GM23338 (cell line): ENCODE data around the gene PRMT7. TPM values are rescaled to one million over a fixed set of nuclear protein-coding genes. Genes with fewer than 3 reads are reported as not detected.

Experiments used
- ATAC-seq: fragments of 200-7000 bp; cut with Tn5 transposase; 3 replicates; pipeline ENCODE4 v1.9.1; 2020
- DNase-seq: peaks from one replicate; pipeline ENCODE4 v3.0.0-alpha.2; 2015; ENCODE audit warnings: low spot score
- H2AFZ ChIP-seq: fragments of 200-600 bp; sonication (generic); 2 replicates; pipeline ENCODE4 v1.8.0; 2016; ENCODE audit warnings: antibody characterized with exemption, mild to moderate bottlenecking, moderate library complexity
- H3F3A ChIP-seq: fragments of 200-600 bp; sonication (generic); replicated peaks from 2 replicates; pipeline ENCODE4 v1.8.0; 2017; ENCODE audit warnings: antibody characterized with exemption, mixed run types, low read depth
- H3K27ac ChIP-seq: fragments of 200-600 bp; sonication (generic); 2 replicates; pipeline ENCODE4 v1.6.1; 2016; ENCODE audit warnings: low read depth
- H3K27me3 ChIP-seq: fragments of 200-600 bp; sonication (generic); 2 replicates; pipeline ENCODE4 v1.8.0; 2016; ENCODE audit warnings: mild to moderate bottlenecking, mixed run types, moderate library complexity; ENCODE audit not compliant: insufficient read depth
- H3K36me3 ChIP-seq: fragments of 200-600 bp; sonication (generic); 2 replicates; pipeline ENCODE4 v1.8.0; 2016; ENCODE audit warnings: mild to moderate bottlenecking; ENCODE audit not compliant: insufficient read depth
- H3K4me1 ChIP-seq: fragments of 200-600 bp; sonication (generic); 2 replicates; pipeline ENCODE4 v1.8.0; 2016; ENCODE audit warnings: mild to moderate bottlenecking, moderate library complexity; ENCODE audit not compliant: insufficient read depth
- H3K4me2 ChIP-seq: fragments of 200-600 bp; sonication (generic); 2 replicates; pipeline ENCODE4 v1.7.1; 2017; ENCODE audit warnings: mixed run types
- H3K4me3 ChIP-seq: fragments of 200-600 bp; sonication (generic); 2 replicates; pipeline ENCODE4 v1.6.1; 2016; ENCODE audit warnings: mixed run types
- H3K79me2 ChIP-seq: fragments of 200-600 bp; sonication (generic); replicated peaks from 2 replicates; pipeline ENCODE4 v1.8.0; 2017; ENCODE audit warnings: mild to moderate bottlenecking; ENCODE audit not compliant: insufficient read depth
- H3K9me2 ChIP-seq: fragments of 200-600 bp; sonication (generic); 2 replicates; pipeline ENCODE4 v1.8.0; 2017; ENCODE audit not compliant: insufficient read depth
- H4K20me1 ChIP-seq: fragments of 200-600 bp; sonication (generic); replicated peaks from 2 replicates; pipeline ENCODE4 v1.8.0; 2017; ENCODE audit warnings: mild to moderate bottlenecking; ENCODE audit not compliant: insufficient read depth
- H3K27ac Mint-ChIP-seq: 2 replicates; pipeline ENCODE4 v1.8.0; 2020; ENCODE audit warnings: inconsistent platforms, mild to moderate bottlenecking, moderate library complexity, mixed read lengths
- H3K27me3 Mint-ChIP-seq: 3 replicates; pipeline ENCODE4 v1.8.0; 2022; ENCODE audit warnings: low read depth, mild to moderate bottlenecking, moderate library complexity, mixed read lengths, inconsistent platforms; ENCODE audit not compliant: insufficient read depth, poor library complexity
- H3K36me3 Mint-ChIP-seq: 3 replicates; pipeline ENCODE4 v1.8.0; 2021; ENCODE audit warnings: low read depth, mild to moderate bottlenecking, inconsistent platforms, moderate library complexity, mixed read lengths
- H3K4me1 Mint-ChIP-seq: 3 replicates; pipeline ENCODE4 v1.8.0; 2020; ENCODE audit warnings: mild to moderate bottlenecking, inconsistent platforms, mixed read lengths
- H3K4me3 Mint-ChIP-seq: 3 replicates; pipeline ENCODE4 v1.8.0; 2021; ENCODE audit warnings: moderate library complexity, mild to moderate bottlenecking, inconsistent platforms, mixed read lengths
- H3K9me3 Mint-ChIP-seq: 3 replicates; pipeline ENCODE4 v1.8.0; 2020; ENCODE audit warnings: moderate library complexity, mild to moderate bottlenecking, inconsistent platforms, mixed read lengths
- CREB1 ChIP-seq: fragments of 250-450 bp; sonication (Bioruptor Pico); IDR thresholded peaks from 2 replicates; pipeline ENCODE4 v1.5.0; 2020; ENCODE audit warnings: low read depth, mild to moderate bottlenecking, moderate library complexity
- EZH2 ChIP-seq: fragments of 200-600 bp; sonication (generic); IDR thresholded peaks from one replicate; pipeline ENCODE4 v1.8.0; 2017; ENCODE audit warnings: antibody characterized with exemption, mild to moderate bottlenecking, low read depth; ENCODE audit not compliant: unreplicated experiment
- JUNB ChIP-seq: IDR thresholded peaks from one replicate; pipeline ENCODE4 v1.6.1; 2016; ENCODE audit warnings: antibody characterized with exemption; ENCODE audit not compliant: unreplicated experiment
- NANOG ChIP-seq: IDR thresholded peaks from 2 replicates; pipeline ENCODE4 v1.6.1; 2016; ENCODE audit warnings: antibody characterized with exemption, borderline replicate concordance
- POLR2AphosphoS5 ChIP-seq: IDR thresholded peaks from 2 replicates; pipeline ENCODE4 v1.6.1; 2016; ENCODE audit warnings: antibody characterized with exemption, low read depth
- STAT1 ChIP-seq: IDR thresholded peaks from one replicate; pipeline ENCODE4 v1.6.1; 2016; ENCODE audit warnings: antibody characterized with exemption; ENCODE audit not compliant: unreplicated experiment
- ZNF114 ChIP-seq: fragments of 250-450 bp; sonication (Bioruptor Pico); IDR thresholded peaks from 2 replicates; pipeline ENCODE4 v1.5.0; 2020; ENCODE audit warnings: mild to moderate bottlenecking, moderate library complexity
- ZNF331 ChIP-seq: fragments of 250-450 bp; sonication (Bioruptor Pico); IDR thresholded peaks from 2 replicates; pipeline ENCODE4 v1.5.0; 2020; ENCODE audit warnings: low read depth, mild to moderate bottlenecking, moderate library complexity
- polyA plus RNA-seq: library from polyadenylated mRNA; unstranded; fragments of >200 nt; fragmentation: Nextera tagmentation; extraction: Ambion mirVana; gene quantifications from 2 replicates; pipeline ENCODE4 v1.2.1, GENCODE V29; 2016
- total RNA-seq: library from RNA; depleted of rRNA; stranded (reverse); fragments of >200 nt; shearing (Covaris generic); gene quantifications from 2 replicates; pipeline ENCODE4 v1.2.3, GENCODE V29; 2014
- TF ChIP-seq, protein P1 (sequence below), 2 experiments: fragments of 200-600 bp in 1 of 2; sonication (generic) in 1 of 2; conservative IDR thresholded peaks; 2 replicates each; pipeline versions ENCODE4 v1.5.1 to v1.6.1; 2016 to 2017; ENCODE audit warnings: antibody characterized with exemption in 2 of 2, low read depth in 2 of 2, mild to moderate bottlenecking in 2 of 2, moderate library complexity in 1 of 2
- TF ChIP-seq, protein P2 (sequence below): fragments of 250-450 bp; sonication (Bioruptor Pico); IDR thresholded peaks from 2 replicates; pipeline ENCODE4 v1.5.0; 2020; ENCODE audit warnings: mild to moderate bottlenecking, moderate library complexity
- TF ChIP-seq, protein P3 (sequence below): IDR thresholded peaks from one replicate; pipeline ENCODE4 v1.6.1; 2018; ENCODE audit warnings: antibody characterized with exemption; ENCODE audit not compliant: unreplicated experiment
- TF ChIP-seq, protein P4 (sequence below): IDR thresholded peaks from 2 replicates; pipeline ENCODE4 v1.6.1; 2016; ENCODE audit warnings: antibody characterized with exemption

The PRMT7 gene
- total and polyA plus RNA-seq, 2 experiments from 2014 or later, result 20.2 to 65.3 TPM

DNA sequence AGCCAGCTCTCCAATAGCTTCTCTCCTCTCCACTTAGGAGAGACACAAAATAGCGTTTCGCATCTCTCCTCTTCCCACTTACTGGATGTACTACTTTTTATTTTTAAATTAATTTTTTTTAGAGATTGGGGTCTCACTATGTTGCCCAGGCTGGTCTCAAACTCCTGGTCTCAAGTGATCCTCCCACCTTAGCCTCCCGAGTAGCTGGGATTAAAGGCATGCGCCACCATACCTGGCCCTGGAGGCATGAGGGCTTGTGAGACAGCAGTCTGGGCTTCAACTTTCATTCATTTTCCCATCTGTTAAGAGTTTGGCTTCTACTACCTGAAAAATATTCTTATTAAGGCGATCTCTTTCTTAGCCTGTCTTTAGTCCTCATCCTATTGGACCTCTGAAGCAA lies 18.4 kb upstream of the PRMT7 start:
- H3K27ac Mint-ChIP-seq, result no peak overlapping the region

More for the DNA sequence above, 18.4 kb upstream of the PRMT7 start:
- H3K9me3 Mint-ChIP-seq, result no peaks in the 10 kb centered on the region
- H3K4me1 Mint-ChIP-seq, result peaks cover 10% of the 10 kb centered on the region
- H3K36me3 Mint-ChIP-seq, result peaks cover 30% of the 10 kb centered on the region
- Histone ChIP-seq H3K79me2 (no peaks in the 10 kb centered on the region), H3K27ac (no peak overlapping the region), H3K9me2 (no peaks in the 10 kb centered on the region), H3K4me2 (no peak overlapping the region), H3K4me1 (no peaks in the 10 kb centered on the region), H3K27me3 (no peaks in the 10 kb centered on the region), H4K20me1 (peaks cover 19% of the 10 kb centered on the region; the same call in 1 of the 2 replicates), H2AFZ (no peak overlapping the region), H3K4me3 (no peak overlapping the region), H3K36me3 (peaks cover 17% of the 10 kb centered on the region; the same call in 1 of the 2 replicates), H3F3A (no peaks in the 10 kb centered on the region)
- peaks cover 2% of the 10 kb centered on the region for H3K27me3 Mint-ChIP-seq
- DNase-seq (no peak), ATAC-seq (no peak)
- no peak overlapping the region for H3K4me3 Mint-ChIP-seq
- TF ChIP-seq EZH2 (no peak), NANOG (no peak), CREB1 (no peak), STAT1 (no peak), ZNF331 (CRISPR knock-in tag) (no peak), ZNF114 (CRISPR knock-in tag) (no peak), JUNB (no peak), POLR2AphosphoS5 (no peak)
- TF ChIP-seq, protein P1, sequence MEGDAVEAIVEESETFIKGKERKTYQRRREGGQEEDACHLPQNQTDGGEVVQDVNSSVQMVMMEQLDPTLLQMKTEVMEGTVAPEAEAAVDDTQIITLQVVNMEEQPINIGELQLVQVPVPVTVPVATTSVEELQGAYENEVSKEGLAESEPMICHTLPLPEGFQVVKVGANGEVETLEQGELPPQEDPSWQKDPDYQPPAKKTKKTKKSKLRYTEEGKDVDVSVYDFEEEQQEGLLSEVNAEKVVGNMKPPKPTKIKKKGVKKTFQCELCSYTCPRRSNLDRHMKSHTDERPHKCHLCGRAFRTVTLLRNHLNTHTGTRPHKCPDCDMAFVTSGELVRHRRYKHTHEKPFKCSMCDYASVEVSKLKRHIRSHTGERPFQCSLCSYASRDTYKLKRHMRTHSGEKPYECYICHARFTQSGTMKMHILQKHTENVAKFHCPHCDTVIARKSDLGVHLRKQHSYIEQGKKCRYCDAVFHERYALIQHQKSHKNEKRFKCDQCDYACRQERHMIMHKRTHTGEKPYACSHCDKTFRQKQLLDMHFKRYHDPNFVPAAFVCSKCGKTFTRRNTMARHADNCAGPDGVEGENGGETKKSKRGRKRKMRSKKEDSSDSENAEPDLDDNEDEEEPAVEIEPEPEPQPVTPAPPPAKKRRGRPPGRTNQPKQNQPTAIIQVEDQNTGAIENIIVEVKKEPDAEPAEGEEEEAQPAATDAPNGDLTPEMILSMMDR (conservative IDR thresholded peaks at IDR 0.05; ENCODE audit: low read depth in 2 of 2), result no peak
- TF ChIP-seq, protein P2, sequence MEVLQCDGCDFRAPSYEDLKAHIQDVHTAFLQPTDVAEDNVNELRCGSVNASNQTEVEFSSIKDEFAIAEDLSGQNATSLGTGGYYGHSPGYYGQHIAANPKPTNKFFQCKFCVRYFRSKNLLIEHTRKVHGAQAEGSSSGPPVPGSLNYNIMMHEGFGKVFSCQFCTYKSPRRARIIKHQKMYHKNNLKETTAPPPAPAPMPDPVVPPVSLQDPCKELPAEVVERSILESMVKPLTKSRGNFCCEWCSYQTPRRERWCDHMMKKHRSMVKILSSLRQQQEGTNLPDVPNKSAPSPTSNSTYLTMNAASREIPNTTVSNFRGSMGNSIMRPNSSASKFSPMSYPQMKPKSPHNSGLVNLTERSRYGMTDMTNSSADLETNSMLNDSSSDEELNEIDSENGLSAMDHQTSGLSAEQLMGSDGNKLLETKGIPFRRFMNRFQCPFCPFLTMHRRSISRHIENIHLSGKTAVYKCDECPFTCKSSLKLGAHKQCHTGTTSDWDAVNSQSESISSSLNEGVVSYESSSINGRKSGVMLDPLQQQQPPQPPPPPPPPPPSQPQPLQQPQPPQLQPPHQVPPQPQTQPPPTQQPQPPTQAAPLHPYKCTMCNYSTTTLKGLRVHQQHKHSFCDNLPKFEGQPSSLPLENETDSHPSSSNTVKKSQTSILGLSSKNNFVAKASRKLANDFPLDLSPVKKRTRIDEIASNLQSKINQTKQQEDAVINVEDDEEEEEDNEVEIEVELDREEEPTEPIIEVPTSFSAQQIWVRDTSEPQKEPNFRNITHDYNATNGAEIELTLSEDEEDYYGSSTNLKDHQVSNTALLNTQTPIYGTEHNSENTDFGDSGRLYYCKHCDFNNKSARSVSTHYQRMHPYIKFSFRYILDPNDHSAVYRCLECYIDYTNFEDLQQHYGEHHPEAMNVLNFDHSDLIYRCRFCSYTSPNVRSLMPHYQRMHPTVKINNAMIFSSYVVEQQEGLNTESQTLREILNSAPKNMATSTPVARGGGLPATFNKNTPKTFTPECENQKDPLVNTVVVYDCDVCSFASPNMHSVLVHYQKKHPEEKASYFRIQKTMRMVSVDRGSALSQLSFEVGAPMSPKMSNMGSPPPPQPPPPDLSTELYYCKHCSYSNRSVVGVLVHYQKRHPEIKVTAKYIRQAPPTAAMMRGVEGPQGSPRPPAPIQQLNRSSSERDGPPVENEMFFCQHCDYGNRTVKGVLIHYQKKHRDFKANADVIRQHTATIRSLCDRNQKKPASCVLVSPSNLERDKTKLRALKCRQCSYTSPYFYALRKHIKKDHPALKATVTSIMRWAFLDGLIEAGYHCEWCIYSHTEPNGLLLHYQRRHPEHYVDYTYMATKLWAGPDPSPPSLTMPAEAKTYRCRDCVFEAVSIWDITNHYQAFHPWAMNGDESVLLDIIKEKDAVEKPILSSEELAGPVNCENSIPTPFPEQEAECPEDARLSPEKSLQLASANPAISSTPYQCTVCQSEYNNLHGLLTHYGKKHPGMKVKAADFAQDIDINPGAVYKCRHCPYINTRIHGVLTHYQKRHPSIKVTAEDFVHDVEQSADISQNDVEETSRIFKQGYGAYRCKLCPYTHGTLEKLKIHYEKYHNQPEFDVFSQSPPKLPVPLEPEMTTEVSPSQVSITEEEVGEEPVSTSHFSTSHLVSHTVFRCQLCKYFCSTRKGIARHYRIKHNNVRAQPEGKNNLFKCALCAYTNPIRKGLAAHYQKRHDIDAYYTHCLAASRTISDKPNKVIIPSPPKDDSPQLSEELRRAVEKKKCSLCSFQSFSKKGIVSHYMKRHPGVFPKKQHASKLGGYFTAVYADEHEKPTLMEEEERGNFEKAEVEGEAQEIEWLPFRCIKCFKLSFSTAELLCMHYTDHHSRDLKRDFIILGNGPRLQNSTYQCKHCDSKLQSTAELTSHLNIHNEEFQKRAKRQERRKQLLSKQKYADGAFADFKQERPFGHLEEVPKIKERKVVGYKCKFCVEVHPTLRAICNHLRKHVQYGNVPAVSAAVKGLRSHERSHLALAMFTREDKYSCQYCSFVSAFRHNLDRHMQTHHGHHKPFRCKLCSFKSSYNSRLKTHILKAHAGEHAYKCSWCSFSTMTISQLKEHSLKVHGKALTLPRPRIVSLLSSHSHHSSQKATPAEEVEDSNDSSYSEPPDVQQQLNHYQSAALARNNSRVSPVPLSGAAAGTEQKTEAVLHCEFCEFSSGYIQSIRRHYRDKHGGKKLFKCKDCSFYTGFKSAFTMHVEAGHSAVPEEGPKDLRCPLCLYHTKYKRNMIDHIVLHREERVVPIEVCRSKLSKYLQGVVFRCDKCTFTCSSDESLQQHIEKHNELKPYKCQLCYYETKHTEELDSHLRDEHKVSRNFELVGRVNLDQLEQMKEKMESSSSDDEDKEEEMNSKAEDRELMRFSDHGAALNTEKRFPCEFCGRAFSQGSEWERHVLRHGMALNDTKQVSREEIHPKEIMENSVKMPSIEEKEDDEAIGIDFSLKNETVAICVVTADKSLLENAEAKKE (CRISPR knock-in tag), result no peak
- TF ChIP-seq, protein P3, sequence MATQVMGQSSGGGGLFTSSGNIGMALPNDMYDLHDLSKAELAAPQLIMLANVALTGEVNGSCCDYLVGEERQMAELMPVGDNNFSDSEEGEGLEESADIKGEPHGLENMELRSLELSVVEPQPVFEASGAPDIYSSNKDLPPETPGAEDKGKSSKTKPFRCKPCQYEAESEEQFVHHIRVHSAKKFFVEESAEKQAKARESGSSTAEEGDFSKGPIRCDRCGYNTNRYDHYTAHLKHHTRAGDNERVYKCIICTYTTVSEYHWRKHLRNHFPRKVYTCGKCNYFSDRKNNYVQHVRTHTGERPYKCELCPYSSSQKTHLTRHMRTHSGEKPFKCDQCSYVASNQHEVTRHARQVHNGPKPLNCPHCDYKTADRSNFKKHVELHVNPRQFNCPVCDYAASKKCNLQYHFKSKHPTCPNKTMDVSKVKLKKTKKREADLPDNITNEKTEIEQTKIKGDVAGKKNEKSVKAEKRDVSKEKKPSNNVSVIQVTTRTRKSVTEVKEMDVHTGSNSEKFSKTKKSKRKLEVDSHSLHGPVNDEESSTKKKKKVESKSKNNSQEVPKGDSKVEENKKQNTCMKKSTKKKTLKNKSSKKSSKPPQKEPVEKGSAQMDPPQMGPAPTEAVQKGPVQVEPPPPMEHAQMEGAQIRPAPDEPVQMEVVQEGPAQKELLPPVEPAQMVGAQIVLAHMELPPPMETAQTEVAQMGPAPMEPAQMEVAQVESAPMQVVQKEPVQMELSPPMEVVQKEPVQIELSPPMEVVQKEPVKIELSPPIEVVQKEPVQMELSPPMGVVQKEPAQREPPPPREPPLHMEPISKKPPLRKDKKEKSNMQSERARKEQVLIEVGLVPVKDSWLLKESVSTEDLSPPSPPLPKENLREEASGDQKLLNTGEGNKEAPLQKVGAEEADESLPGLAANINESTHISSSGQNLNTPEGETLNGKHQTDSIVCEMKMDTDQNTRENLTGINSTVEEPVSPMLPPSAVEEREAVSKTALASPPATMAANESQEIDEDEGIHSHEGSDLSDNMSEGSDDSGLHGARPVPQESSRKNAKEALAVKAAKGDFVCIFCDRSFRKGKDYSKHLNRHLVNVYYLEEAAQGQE, result no peak
- TF ChIP-seq, protein P4, sequence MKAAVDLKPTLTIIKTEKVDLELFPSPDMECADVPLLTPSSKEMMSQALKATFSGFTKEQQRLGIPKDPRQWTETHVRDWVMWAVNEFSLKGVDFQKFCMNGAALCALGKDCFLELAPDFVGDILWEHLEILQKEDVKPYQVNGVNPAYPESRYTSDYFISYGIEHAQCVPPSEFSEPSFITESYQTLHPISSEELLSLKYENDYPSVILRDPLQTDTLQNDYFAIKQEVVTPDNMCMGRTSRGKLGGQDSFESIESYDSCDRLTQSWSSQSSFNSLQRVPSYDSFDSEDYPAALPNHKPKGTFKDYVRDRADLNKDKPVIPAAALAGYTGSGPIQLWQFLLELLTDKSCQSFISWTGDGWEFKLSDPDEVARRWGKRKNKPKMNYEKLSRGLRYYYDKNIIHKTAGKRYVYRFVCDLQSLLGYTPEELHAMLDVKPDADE, result no peak
